Body of pancreas (tissue), 4 donors: ENCODE data around the gene PPP1R9A. TPM values are rescaled to one million over a fixed set of nuclear protein-coding genes. Genes with fewer than 3 reads are reported as not detected.

ENCODE experiments used
- ATAC-seq: fragments of 150-250 bp; one replicate; pipeline ENCODE4 v1.9.1; 2016
- DNase-seq, 4 donors: peaks; one replicate each; pipeline ENCODE4 v3.0.0-alpha.2; 2019
- H3K27ac ChIP-seq, 4 donors: fragments of 200-600 bp; sonication (generic); 1 replicate in 3 of 4; 2 replicates in 1 of 4; pipeline versions ENCODE4 v1.5.1 to v1.6.1; 2016 to 2019; ENCODE audit warnings: mild to moderate bottlenecking in 1 of 4, mixed read lengths in 1 of 4, moderate library complexity in 1 of 4
- H3K27me3 ChIP-seq, 2 donors: fragments of 200-600 bp; sonication (generic); one replicate each; pipeline ENCODE4 v1.6.0; 2016; ENCODE audit warnings: mild to moderate bottlenecking in 1 of 2
- H3K36me3 ChIP-seq, 2 donors: fragments of 200-600 bp; sonication (generic); replicated peaks in 1 of 2; 2 replicates each; pipeline ENCODE4 v1.5.1; 2016; ENCODE audit warnings: low read depth in 2 of 2; ENCODE audit not compliant: insufficient read depth in 1 of 2
- H3K4me1 ChIP-seq: fragments of 200-600 bp; sonication (generic); one replicate; pipeline ENCODE4 v1.6.0; 2016
- H3K4me3 ChIP-seq, 2 donors: fragments of 200-600 bp; sonication (generic); 1 replicate in 1 of 2; 2 replicates in 1 of 2; pipeline ENCODE4 v1.5.1; 2016 to 2019
- H3K9me3 ChIP-seq, 3 donors: fragments of 200-600 bp; sonication (generic); 1 replicate in 2 of 3; 2 replicates in 1 of 3; pipeline ENCODE4 v1.5.1; 2016
- POLR2A ChIP-seq, 3 donors: fragments of 450-650 bp; IDR thresholded peaks; one replicate each; pipeline ENCODE4 v1.6.1; 2016; ENCODE audit warnings: antibody characterized with exemption in 3 of 3, mild to moderate bottlenecking in 2 of 3
- WGBS, 2 donors: methylation state at CpG; one replicate each; pipeline ENCODE4 v1.1.5; 2017; 5-methylcytosine and 5-hydroxymethylcytosine counted together
- intact Hi-C: fragments of 100-400 bp; cut with DNase I; formaldehyde crosslinking; loops from one replicate; pipeline ENCODE4 v1.15.1; 2023
- total RNA-seq, 2 donors: library from RNA; depleted of rRNA; stranded (reverse); fragments of >200 nt; gene quantifications; one replicate each; pipeline ENCODE4 v1.1.0, GENCODE V29; 2016
- TF ChIP-seq, protein P1 (sequence below), 7 experiments: fragments of 450-650 bp in 4 of 7; fragments of 200-600 bp in 3 of 7; sonication (generic) in 3 of 7; IDR thresholded peaks; one replicate each; pipeline ENCODE4 v1.5.1; 2016 to 2019; ENCODE audit warnings: antibody characterized with exemption in 7 of 7

The PPP1R9A gene
- total RNA-seq, 2 donors from 2014 or later, result 16.1 to 44.2 TPM

DNA sequence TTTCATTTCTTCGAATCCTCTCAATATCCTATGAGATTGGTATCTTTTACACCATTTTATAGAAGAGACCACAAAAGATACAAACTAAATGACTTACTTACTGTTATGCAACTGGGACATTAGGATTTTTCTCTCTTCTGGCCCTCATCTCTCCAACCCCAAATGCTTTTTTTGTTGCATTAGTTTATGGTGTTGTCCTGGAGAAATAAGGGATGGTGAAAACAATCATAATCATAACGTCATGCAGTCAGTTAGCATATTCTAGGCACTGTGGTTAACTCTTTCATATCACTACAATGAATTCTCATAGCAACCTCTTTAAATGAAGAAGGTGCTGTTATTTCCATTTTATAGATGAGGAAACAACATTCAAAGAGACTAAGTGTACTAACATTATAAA is 312.3 kb downstream of the PPP1R9A start:
- intact Hi-C loops, result no loop called here
- no peak for ATAC-seq
- no peaks in the 10 kb centered on the region for H3K36me3 ChIP-seq
- H3K27ac ChIP-seq, result no peak overlapping the region
- no peaks in the 10 kb centered on the region for H3K9me3 ChIP-seq
- H3K4me1 ChIP-seq, result no peaks in the 10 kb centered on the region
- TF ChIP-seq, protein P1, sequence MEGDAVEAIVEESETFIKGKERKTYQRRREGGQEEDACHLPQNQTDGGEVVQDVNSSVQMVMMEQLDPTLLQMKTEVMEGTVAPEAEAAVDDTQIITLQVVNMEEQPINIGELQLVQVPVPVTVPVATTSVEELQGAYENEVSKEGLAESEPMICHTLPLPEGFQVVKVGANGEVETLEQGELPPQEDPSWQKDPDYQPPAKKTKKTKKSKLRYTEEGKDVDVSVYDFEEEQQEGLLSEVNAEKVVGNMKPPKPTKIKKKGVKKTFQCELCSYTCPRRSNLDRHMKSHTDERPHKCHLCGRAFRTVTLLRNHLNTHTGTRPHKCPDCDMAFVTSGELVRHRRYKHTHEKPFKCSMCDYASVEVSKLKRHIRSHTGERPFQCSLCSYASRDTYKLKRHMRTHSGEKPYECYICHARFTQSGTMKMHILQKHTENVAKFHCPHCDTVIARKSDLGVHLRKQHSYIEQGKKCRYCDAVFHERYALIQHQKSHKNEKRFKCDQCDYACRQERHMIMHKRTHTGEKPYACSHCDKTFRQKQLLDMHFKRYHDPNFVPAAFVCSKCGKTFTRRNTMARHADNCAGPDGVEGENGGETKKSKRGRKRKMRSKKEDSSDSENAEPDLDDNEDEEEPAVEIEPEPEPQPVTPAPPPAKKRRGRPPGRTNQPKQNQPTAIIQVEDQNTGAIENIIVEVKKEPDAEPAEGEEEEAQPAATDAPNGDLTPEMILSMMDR (IDR thresholded peaks at IDR 0.05), result no peak
- TF ChIP-seq POLR2A (IDR thresholded peaks at IDR 0.05), result no peak
- 72 to 76% methylated on average over 2 of the region's 2 CpGs for WGBS, 2 donors
- no peak for DNase-seq
- no peaks in the 10 kb centered on the region for H3K27me3 ChIP-seq
- H3K4me3 ChIP-seq, result no peak overlapping the region

DNA sequence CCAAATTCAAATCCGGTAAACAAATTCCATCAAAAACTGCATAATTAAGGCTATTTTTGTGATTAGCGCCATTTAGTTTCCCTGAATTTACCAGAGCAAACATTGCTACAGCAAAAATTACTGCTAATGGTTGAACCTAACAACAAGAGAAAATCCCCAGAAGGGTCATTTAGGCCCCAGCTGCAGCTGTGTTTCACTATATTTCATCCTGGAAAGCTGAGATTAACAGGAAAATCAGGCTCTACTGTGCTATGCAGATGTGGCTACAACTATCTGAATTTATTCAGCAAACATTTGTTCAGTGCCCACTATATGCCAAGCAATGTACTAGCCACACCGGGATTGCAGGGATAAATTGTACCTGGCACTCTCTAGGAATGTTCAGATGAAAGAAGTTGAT is 312.9 kb downstream of the PPP1R9A start:
- DNase-seq, result no peak
- 80 to 83% methylated on average over 3 of the region's 3 CpGs for WGBS, 2 donors
- intact Hi-C loops, result no loop called here

DNA sequence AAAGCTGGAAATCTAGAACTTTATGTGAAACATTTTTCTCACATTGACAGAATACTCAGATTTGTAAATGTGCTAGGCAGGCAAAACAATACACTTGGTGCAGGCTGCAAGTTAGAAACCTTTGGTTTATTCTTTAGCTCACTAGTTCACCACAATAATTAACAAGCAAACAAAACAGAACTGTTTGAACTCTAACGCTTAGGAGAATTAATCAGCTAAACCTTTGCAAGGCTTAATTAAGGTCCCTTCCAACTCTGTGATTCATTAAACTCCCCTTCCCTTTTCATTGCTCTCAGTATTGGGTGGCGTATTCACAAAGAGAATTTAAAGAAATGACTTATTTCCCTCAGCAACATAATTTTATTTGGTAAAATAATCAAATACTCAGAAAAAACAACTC is 317.9 kb downstream of the PPP1R9A start:
- ATAC-seq (no peak), DNase-seq (no peak)
- no peak for TF ChIP-seq POLR2A (IDR thresholded peaks at IDR 0.05)
- TF ChIP-seq, protein P1 (IDR thresholded peaks at IDR 0.05), result no peak
- intact Hi-C loops, result no loop called here
- Histone ChIP-seq H3K9me3 (no peaks in the 10 kb centered on the region), H3K4me3 (no peak overlapping the region), H3K27ac (no peak overlapping the region), H3K36me3 (no peaks in the 10 kb centered on the region), H3K27me3 (no peaks in the 10 kb centered on the region), H3K4me1 (no peaks in the 10 kb centered on the region)
- 74 to 77% methylated on average over 2 of the region's 2 CpGs for WGBS, 2 donors

More for the DNA sequence above, 312.9 kb downstream of the PPP1R9A start:
- Histone ChIP-seq H3K27ac (no peak overlapping the region), H3K27me3 (no peaks in the 10 kb centered on the region), H3K4me3 (no peak overlapping the region), H3K9me3 (no peaks in the 10 kb centered on the region), H3K36me3 (no peaks in the 10 kb centered on the region), H3K4me1 (no peaks in the 10 kb centered on the region)
- ATAC-seq, result no peak
- TF ChIP-seq, protein P1 (IDR thresholded peaks at IDR 0.05), result no peak
- no peak for TF ChIP-seq POLR2A (IDR thresholded peaks at IDR 0.05)

DNA sequence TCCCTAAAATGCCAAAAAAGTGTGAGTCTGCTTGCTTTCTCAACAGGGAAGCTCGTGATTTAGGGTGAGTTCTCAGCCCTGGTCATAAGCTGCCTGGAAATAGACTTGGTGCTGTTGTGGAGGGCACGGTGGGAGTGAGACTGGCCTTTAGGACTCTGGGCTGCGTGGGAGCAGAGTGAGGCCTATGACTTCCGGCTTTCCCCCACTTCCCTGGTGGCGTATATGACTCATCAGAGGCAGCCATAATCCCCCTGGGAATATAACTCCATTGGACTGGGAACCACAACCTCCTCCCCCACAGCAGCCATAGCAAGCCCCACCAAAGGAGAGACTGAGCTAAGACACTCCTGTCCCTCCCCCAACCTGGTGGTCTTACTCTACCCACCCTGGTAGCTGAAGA is 321.9 kb downstream of the PPP1R9A start:
- Histone ChIP-seq H3K36me3 (no peaks in the 10 kb centered on the region), H3K9me3 (no peaks in the 10 kb centered on the region), H3K4me1 (no peaks in the 10 kb centered on the region), H3K4me3 (no peak overlapping the region), H3K27me3 (no peaks in the 10 kb centered on the region), H3K27ac (no peak overlapping the region)
- intact Hi-C loops, result no loop called here
- no peak for ATAC-seq
- TF ChIP-seq POLR2A (IDR thresholded peaks at IDR 0.05), result no peak
- TF ChIP-seq, protein P1 (IDR thresholded peaks at IDR 0.05), result no peak
- WGBS, 2 donors, result 97 to 98% methylated on average over 5 of the region's 5 CpGs
- no peak for DNase-seq

DNA sequence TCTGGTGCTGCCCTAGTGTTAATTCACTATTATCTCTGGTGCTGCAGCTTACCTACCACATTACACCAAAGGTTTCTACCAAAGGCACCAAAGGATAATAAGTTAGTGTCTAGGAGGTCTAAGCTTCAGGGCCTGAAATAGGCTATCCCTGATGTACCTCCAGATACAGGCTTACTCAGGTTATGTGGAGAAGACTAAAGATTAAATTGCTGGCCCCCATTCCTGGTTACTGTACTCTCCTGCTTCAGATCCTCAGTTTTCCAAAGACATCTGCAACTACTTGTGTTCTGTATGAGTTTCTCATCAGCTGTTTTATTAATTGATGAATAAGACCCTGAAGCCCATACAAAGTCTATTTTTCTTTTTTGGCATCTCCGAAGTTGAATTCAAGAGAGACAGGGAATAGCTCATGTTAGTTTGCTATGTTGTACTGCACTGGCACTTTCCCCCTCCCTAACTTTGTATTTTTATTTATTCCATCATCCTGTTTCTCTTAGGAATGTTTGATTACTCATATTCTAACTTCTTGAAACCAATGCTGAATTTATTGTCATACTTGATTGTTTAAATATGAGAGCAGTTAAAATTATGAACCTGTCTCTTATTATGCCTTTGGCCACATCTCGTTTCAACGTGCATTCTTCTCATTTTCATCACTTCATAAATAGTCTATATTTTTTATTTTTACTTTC is 331.0 kb downstream of the PPP1R9A start:
- no peaks in the 10 kb centered on the region for H3K27me3 ChIP-seq
- no peak overlapping the region for H3K4me3 ChIP-seq
- H3K27ac ChIP-seq, result no peak overlapping the region
- H3K9me3 ChIP-seq, result no peaks in the 10 kb centered on the region
- intact Hi-C loops, result no loop called here
- WGBS, 2 donors, result 80 to 86% methylated on average over 3 of the region's 3 CpGs
- TF ChIP-seq POLR2A (IDR thresholded peaks at IDR 0.05), result no peak
- TF ChIP-seq, protein P1 (IDR thresholded peaks at IDR 0.05), result no peak
- no peaks in the 10 kb centered on the region for H3K36me3 ChIP-seq
- peaks cover 20% of the 10 kb centered on the region for H3K4me1 ChIP-seq
- ATAC-seq (no peak), DNase-seq (no peak)
